ENCODE measurements around the gene TSPEAR.

DNA sequence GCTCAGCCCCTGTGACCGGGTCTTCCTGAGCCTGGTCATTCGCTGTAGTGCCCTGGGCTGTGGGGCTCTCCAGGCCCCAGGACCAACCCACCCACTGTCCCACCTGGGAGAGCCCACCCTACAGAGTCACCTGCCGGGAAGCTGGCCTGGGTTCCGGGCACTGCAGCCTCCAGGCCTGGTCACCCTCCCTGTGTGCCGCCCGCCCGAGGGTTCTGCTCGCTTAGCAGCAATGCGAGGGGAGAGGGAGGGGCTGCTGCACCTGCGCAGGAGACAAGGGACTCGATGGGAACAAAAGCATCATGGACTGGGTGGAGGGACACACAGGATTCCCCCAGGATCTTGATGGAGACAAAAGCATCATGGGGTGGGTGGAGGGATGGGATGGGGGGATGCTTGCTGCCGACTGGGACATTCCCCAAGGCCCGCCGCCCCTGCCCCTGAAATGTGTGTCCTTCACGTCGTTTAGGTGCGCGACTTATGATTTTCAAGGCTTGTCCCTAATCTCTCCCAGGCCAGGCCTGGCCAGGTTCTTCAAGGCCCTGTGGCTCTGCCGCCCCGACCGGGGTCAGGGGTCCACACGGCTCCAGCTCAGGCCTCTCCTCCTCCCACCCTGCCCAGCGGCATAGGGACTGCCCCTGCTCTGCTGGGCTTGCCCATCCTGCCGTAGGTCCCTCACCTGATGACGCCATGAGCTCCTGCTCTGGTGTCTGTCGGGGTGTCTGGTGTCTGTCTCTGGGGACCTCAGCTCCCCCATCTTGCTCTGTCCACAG lies 97.8 kb downstream of the TSPEAR start:
- TF ChIP-seq, protein P1, sequence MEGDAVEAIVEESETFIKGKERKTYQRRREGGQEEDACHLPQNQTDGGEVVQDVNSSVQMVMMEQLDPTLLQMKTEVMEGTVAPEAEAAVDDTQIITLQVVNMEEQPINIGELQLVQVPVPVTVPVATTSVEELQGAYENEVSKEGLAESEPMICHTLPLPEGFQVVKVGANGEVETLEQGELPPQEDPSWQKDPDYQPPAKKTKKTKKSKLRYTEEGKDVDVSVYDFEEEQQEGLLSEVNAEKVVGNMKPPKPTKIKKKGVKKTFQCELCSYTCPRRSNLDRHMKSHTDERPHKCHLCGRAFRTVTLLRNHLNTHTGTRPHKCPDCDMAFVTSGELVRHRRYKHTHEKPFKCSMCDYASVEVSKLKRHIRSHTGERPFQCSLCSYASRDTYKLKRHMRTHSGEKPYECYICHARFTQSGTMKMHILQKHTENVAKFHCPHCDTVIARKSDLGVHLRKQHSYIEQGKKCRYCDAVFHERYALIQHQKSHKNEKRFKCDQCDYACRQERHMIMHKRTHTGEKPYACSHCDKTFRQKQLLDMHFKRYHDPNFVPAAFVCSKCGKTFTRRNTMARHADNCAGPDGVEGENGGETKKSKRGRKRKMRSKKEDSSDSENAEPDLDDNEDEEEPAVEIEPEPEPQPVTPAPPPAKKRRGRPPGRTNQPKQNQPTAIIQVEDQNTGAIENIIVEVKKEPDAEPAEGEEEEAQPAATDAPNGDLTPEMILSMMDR (IDR thresholded peaks at IDR 0.05) = no peak
- no peak for TF ChIP-seq EZH2 (IDR thresholded peaks at IDR 0.05; ENCODE audit: borderline replicate concordance, insufficient read depth, low read depth, low read length, poor library complexity, severe bottlenecking)

Measured in B cell (primary cell).